ENCODE measurements around the gene PLN. TPM values are rescaled to one million over a fixed set of nuclear protein-coding genes. Genes with fewer than 3 reads are reported as not detected.
A peak's percentile ranks its signal among the peaks of the same experiment; 100 is the strongest.

PLN gene
- total and polyA plus RNA-seq, 9 of the 15 experiments (the other 6 are each of a cell fraction or from before 2014, with no cell fraction given): 0.03 to 0.30 (median 0.03) TPM; not detected in 6

DNA sequence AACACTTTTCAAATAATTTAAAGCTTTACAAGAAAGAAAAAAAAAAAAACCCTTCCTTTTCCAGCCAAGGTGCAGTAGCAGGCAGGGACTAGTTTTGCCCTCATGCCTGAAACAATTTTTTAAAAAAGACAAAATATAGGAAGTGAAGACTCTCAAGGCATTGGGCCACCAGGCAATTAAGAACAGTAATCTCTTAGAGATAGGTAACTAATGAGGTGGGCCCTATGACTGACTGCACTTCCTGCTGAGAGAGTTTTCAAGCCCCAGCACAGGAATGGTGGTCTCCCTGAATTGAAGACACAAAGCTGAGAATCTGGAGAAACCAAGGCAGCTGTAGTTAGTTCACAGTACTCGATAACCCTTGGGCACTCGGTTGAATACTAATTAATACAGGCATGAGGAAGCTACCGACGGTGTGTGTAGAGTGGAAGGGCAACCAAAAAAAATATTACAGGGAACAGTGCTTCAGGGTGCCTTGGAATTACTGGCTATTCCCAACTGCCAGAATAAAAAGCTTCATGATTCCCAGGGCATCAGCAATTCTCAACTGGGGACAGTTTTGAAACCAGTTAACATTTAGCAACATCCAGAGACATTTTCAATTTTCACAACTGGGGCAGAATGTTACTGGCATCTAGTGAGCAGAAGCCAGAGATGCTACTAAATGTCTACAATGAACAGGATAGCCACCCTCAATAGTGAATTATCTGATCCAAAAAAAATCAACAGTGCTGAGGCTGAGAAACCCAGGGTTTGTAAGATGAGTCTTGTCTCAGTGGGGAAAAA, 36.0 kb upstream of the PLN start:
- WGBS (ENCODE audit: insufficient coverage, low coverage, missing lambda C conversion rate): 83% methylated on average over 4 of the region's 4 CpGs
- intact Hi-C loops (cut with micrococcal nuclease): no loop called here
- CTCF ChIA-PET (ENCODE audit: low intra/inter-chr PET ratio): interaction anchor here (0.7 kb wide), 1 partner anchor 43 kb away, joined by 3 read pairs; no protein-coding TSS in a partner anchor

DNA sequence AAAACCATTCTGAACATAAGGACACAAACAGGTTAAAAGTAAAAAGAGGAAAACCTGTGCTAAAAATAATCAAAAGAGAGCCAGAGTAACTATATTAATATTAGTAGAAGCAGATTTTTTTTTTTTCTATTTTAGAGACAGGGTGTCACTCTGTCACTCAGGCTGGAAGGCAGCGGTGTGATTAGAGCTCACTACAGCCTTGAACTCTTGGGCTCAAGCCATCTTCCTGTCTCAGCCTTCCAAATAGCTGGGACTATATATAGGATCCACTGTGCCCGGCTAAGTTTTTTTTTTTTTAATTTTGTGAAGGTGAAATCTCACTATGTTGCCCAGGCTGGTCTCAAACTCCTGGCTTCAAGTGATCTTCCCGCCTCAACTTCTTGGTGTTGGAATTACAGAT, 33.4 kb upstream of the PLN start:
- Histone ChIP-seq H3K9me1 (ENCODE audit: control insufficient read depth, insufficient read depth, low read length) (no peaks in the 10 kb centered on the region), H3K4me3 (no peak overlapping the region), H3K4me2 (ENCODE audit: insufficient read depth, low read length) (no peak overlapping the region), H3K27me3 (ENCODE audit: control insufficient read depth in 2 of 2, insufficient read depth in 2 of 2, low read length in 2 of 2) (no peaks in the 10 kb centered on the region), H3K4me1 (replicated peaks in 1 of 2; ENCODE audit: control insufficient read depth in 2 of 2, insufficient read depth in 2 of 2, low read length in 2 of 2) (no peaks in the 10 kb centered on the region), H3K27ac (ENCODE audit: extremely low read depth, low read depth, low read length) (no peak overlapping the region), H3K36me3 (ENCODE audit: control insufficient read depth, insufficient read depth, low read length) (no peaks in the 10 kb centered on the region), H2AFZ (ENCODE audit: low read depth, low read length) (no peak overlapping the region), H3K9ac (ENCODE audit: insufficient read depth in 1 of 2, low read depth in 2 of 2, low read length in 2 of 2) (no peak overlapping the region), H3K9me3 (replicated peaks; ENCODE audit: control insufficient read depth, insufficient read depth, low read depth, low read length) (no peaks in the 10 kb centered on the region), H4K20me1 (replicated peaks; ENCODE audit: control insufficient read depth, insufficient read depth, low read length) (no peaks in the 10 kb centered on the region), H3K79me2 (ENCODE audit: control insufficient read depth, insufficient read depth, low read length) (no peaks in the 10 kb centered on the region)
- ChIA-PET POLR2A (no interaction called here), CTCF (ENCODE audit: low intra/inter-chr PET ratio) (interaction anchor here (0.6 kb wide), 1 partner anchor 61 kb away, joined by 4 read pairs; no protein-coding TSS in a partner anchor)
- intact Hi-C loops (cut with micrococcal nuclease): no loop called here
- no TSS peak for BruUV-seq (replicated peaks)
- ATAC-seq (peak; percentile 61), FAIRE-seq (no peak), DNase-seq (ENCODE audit: extremely low read depth in 1 of 4, low spot score in 3 of 4) (no peak)
- WGBS (ENCODE audit: insufficient coverage, low coverage, missing lambda C conversion rate): 63% methylated on average over 3 of the region's 3 CpGs
- in situ Hi-C loops (cut with MboI): no loop called here
- no peak for TF ChIP-seq RBM14 (IDR thresholded peaks at IDR 0.05; ENCODE audit: borderline replicate concordance, insufficient read depth, low read depth, low read length)
- TF ChIP-seq PHF20 (IDR thresholded peaks at IDR 0.05; ENCODE audit: partially characterized antibody): no peak
- TF ChIP-seq, protein P1, sequence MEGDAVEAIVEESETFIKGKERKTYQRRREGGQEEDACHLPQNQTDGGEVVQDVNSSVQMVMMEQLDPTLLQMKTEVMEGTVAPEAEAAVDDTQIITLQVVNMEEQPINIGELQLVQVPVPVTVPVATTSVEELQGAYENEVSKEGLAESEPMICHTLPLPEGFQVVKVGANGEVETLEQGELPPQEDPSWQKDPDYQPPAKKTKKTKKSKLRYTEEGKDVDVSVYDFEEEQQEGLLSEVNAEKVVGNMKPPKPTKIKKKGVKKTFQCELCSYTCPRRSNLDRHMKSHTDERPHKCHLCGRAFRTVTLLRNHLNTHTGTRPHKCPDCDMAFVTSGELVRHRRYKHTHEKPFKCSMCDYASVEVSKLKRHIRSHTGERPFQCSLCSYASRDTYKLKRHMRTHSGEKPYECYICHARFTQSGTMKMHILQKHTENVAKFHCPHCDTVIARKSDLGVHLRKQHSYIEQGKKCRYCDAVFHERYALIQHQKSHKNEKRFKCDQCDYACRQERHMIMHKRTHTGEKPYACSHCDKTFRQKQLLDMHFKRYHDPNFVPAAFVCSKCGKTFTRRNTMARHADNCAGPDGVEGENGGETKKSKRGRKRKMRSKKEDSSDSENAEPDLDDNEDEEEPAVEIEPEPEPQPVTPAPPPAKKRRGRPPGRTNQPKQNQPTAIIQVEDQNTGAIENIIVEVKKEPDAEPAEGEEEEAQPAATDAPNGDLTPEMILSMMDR (IDR thresholded peaks at IDR 0.05 in 2 of 3, conservative IDR thresholded peaks at IDR 0.05 in 1 of 3; ENCODE audit: insufficient read depth in 2 of 3, low read depth in 1 of 3, low read length in 3 of 3): no peak
- TF ChIP-seq GATAD2B (IDR thresholded peaks at IDR 0.05; ENCODE audit: borderline replicate concordance): no peak
- TF ChIP-seq DDX20 (tag; IDR thresholded peaks at IDR 0.05; ENCODE audit: low read depth): no peak
- TF ChIP-seq CBX2 (IDR thresholded peaks at IDR 0.05; ENCODE audit: insufficient read depth, low read length, poor library complexity, severe bottlenecking): no peak
- no peak for TF ChIP-seq IFI16 (CRISPR knock-in tag; IDR thresholded peaks at IDR 0.05)
- no peak for TF ChIP-seq ESRRA (IDR thresholded peaks at IDR 0.05; ENCODE audit: borderline replicate concordance, low read depth)
- no peak for TF ChIP-seq RBBP5 (IDR thresholded peaks at IDR 0.05; ENCODE audit: borderline replicate concordance, insufficient read depth, low read length, poor library complexity, severe bottlenecking)

More for the DNA sequence above, 36.0 kb upstream of the PLN start:
- H3K9me1 ChIP-seq (ENCODE audit: control insufficient read depth, insufficient read depth, low read length): no peaks in the 10 kb centered on the region
- no TSS peak for BruUV-seq (replicated peaks)
- H4K20me1 ChIP-seq (replicated peaks; ENCODE audit: control insufficient read depth, insufficient read depth, low read length): no peaks in the 10 kb centered on the region
- no peaks in the 10 kb centered on the region for H3K4me1 ChIP-seq (replicated peaks in 1 of 2; ENCODE audit: control insufficient read depth in 2 of 2, insufficient read depth in 2 of 2, low read length in 2 of 2)
- FAIRE-seq (no peak), ATAC-seq (no peak), DNase-seq (ENCODE audit: extremely low read depth in 1 of 4, low spot score in 3 of 4) (no peak)
- H3K4me3 ChIP-seq: no peak overlapping the region
- H3K9me3 ChIP-seq (replicated peaks; ENCODE audit: control insufficient read depth, insufficient read depth, low read depth, low read length): no peaks in the 10 kb centered on the region
- H3K36me3 ChIP-seq (ENCODE audit: control insufficient read depth, insufficient read depth, low read length): no peaks in the 10 kb centered on the region
- TF ChIP-seq OTX1 (CRISPR knock-in tag; IDR thresholded peaks at IDR 0.05) (no peak), STAT5A (IDR thresholded peaks at IDR 0.05; ENCODE audit: borderline replicate concordance, low read length) (no peak), HCFC1 (IDR thresholded peaks at IDR 0.05; ENCODE audit: low read depth, low read length) (no peak), ESRRA (IDR thresholded peaks at IDR 0.05; ENCODE audit: borderline replicate concordance, low read depth) (no peak), NCOR1 (IDR thresholded peaks at IDR 0.05) (no peak), ZNF347 (CRISPR knock-in tag; IDR thresholded peaks at IDR 0.05; ENCODE audit: low read depth) (no peak), CHD2 (IDR thresholded peaks at IDR 0.05; ENCODE audit: low read depth, low read length) (no peak)
- H3K9ac ChIP-seq (ENCODE audit: insufficient read depth in 1 of 2, low read depth in 2 of 2, low read length in 2 of 2): no peak overlapping the region
- POLR2A ChIA-PET: interaction anchor here (0.6 kb wide), 1 partner anchor 94 kb away, joined by 3 read pairs; no protein-coding TSS in a partner anchor
- H3K79me2 ChIP-seq (ENCODE audit: control insufficient read depth, insufficient read depth, low read length): no peaks in the 10 kb centered on the region
- in situ Hi-C loops (cut with MboI): no loop called here
- no peaks in the 10 kb centered on the region for H3K27me3 ChIP-seq (ENCODE audit: control insufficient read depth in 2 of 2, insufficient read depth in 2 of 2, low read length in 2 of 2)
- no peak overlapping the region for H3K4me2 ChIP-seq (ENCODE audit: insufficient read depth, low read length)
- no peak overlapping the region for H3K27ac ChIP-seq (ENCODE audit: extremely low read depth, low read depth, low read length)
- no peak overlapping the region for H2AFZ ChIP-seq (ENCODE audit: low read depth, low read length)
